Measurements from ENCODE around the gene CSNK1D. TPM values are rescaled to one million over a fixed set of nuclear protein-coding genes. Genes with fewer than 3 reads are reported as not detected.

The CSNK1D gene
- polyA plus RNA-seq, 1 donor from 2014 or later: 29.9 TPM

DNA sequence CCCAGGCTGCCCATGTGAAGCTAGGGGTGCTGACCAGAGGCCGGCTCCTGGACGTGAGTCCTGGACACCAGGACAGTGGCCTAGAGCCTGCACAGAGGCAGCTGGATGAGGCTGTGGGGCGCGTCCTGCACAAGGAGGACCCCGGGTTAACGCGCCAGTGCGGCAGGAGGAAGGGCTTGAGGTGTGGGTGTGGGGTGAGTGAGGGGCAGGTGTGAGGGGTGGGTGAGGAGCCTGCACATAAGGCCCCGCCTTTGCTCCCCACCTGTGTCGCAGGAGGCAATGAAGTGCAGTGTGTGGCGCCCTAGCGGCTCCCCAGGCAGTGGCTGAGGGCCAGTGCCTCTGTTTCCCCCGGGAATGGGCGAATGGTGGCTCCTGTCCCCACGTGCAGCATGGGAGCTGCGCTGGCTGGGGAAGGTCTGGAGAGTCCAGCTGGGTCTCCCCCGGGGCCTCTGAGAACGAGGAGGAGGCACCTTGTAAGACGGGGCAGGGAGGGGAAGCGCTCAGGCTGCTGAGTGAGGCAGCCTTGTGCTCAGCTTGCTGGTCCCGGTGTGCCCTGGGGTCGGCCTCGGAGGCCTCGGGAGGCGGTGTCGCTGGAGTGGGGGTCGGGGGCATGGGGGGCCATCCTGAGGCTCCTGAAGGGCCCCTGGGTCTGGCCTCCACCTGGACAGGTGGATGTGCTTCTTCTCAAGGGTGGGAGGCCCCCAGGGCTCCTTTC is 40.7 kb upstream of the CSNK1D start:
- Histone ChIP-seq H3F3A (ENCODE audit: insufficient read depth, low read length, poor library complexity, severe bottlenecking) (no peaks in the 10 kb centered on the region), H2AFZ (ENCODE audit: low read depth, low read length) (no peak overlapping the region), H3K4me3 (ENCODE audit: low read length) (no peak overlapping the region), H3K79me2 (replicated peaks; ENCODE audit: insufficient read depth, low read length) (no peaks in the 10 kb centered on the region), H3K9ac (ENCODE audit: low read length) (no peak overlapping the region), H3K4me2 (ENCODE audit: low read length) (no peak overlapping the region), H4K20me1 (ENCODE audit: insufficient read depth) (no peaks in the 10 kb centered on the region), H3K27me3 (ENCODE audit: insufficient read depth, low read depth, low read length) (no peaks in the 10 kb centered on the region), H3K27ac (ENCODE audit: low read length) (no peak overlapping the region), H3K9me3 (ENCODE audit: low read length) (no peaks in the 10 kb centered on the region), H3K9me2 (ENCODE audit: insufficient read depth, low read length) (no peaks in the 10 kb centered on the region), H3K36me3 (ENCODE audit: insufficient read depth, low read length) (no peaks in the 10 kb centered on the region)
- no peak for TF ChIP-seq TAF1 (IDR thresholded peaks at IDR 0.05; ENCODE audit: low read depth)
- no peak for TF ChIP-seq SMC3 (conservative IDR thresholded peaks at IDR 0.05; ENCODE audit: poor library complexity)
- TF ChIP-seq POLR2AphosphoS5 (IDR thresholded peaks at IDR 0.05): no peak
- TF ChIP-seq RAD21 (conservative IDR thresholded peaks at IDR 0.05): no peak
- TF ChIP-seq, protein P1, sequence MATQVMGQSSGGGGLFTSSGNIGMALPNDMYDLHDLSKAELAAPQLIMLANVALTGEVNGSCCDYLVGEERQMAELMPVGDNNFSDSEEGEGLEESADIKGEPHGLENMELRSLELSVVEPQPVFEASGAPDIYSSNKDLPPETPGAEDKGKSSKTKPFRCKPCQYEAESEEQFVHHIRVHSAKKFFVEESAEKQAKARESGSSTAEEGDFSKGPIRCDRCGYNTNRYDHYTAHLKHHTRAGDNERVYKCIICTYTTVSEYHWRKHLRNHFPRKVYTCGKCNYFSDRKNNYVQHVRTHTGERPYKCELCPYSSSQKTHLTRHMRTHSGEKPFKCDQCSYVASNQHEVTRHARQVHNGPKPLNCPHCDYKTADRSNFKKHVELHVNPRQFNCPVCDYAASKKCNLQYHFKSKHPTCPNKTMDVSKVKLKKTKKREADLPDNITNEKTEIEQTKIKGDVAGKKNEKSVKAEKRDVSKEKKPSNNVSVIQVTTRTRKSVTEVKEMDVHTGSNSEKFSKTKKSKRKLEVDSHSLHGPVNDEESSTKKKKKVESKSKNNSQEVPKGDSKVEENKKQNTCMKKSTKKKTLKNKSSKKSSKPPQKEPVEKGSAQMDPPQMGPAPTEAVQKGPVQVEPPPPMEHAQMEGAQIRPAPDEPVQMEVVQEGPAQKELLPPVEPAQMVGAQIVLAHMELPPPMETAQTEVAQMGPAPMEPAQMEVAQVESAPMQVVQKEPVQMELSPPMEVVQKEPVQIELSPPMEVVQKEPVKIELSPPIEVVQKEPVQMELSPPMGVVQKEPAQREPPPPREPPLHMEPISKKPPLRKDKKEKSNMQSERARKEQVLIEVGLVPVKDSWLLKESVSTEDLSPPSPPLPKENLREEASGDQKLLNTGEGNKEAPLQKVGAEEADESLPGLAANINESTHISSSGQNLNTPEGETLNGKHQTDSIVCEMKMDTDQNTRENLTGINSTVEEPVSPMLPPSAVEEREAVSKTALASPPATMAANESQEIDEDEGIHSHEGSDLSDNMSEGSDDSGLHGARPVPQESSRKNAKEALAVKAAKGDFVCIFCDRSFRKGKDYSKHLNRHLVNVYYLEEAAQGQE (IDR thresholded peaks at IDR 0.05; ENCODE audit: borderline replicate concordance): no peak
- TF ChIP-seq MXI1 (conservative IDR thresholded peaks at IDR 0.05; ENCODE audit: poor library complexity, severe bottlenecking): no peak
- TF ChIP-seq, protein P2, sequence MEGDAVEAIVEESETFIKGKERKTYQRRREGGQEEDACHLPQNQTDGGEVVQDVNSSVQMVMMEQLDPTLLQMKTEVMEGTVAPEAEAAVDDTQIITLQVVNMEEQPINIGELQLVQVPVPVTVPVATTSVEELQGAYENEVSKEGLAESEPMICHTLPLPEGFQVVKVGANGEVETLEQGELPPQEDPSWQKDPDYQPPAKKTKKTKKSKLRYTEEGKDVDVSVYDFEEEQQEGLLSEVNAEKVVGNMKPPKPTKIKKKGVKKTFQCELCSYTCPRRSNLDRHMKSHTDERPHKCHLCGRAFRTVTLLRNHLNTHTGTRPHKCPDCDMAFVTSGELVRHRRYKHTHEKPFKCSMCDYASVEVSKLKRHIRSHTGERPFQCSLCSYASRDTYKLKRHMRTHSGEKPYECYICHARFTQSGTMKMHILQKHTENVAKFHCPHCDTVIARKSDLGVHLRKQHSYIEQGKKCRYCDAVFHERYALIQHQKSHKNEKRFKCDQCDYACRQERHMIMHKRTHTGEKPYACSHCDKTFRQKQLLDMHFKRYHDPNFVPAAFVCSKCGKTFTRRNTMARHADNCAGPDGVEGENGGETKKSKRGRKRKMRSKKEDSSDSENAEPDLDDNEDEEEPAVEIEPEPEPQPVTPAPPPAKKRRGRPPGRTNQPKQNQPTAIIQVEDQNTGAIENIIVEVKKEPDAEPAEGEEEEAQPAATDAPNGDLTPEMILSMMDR (IDR thresholded peaks at IDR 0.05; ENCODE audit: poor library complexity, severe bottlenecking): no peak
- TF ChIP-seq EP300 (conservative IDR thresholded peaks at IDR 0.05; ENCODE audit: poor library complexity, severe bottlenecking): no peak
- TF ChIP-seq EZH2 (IDR thresholded peaks at IDR 0.05; ENCODE audit: borderline replicate concordance, insufficient read depth, low read length, poor library complexity, severe bottlenecking): no peak

DNA sequence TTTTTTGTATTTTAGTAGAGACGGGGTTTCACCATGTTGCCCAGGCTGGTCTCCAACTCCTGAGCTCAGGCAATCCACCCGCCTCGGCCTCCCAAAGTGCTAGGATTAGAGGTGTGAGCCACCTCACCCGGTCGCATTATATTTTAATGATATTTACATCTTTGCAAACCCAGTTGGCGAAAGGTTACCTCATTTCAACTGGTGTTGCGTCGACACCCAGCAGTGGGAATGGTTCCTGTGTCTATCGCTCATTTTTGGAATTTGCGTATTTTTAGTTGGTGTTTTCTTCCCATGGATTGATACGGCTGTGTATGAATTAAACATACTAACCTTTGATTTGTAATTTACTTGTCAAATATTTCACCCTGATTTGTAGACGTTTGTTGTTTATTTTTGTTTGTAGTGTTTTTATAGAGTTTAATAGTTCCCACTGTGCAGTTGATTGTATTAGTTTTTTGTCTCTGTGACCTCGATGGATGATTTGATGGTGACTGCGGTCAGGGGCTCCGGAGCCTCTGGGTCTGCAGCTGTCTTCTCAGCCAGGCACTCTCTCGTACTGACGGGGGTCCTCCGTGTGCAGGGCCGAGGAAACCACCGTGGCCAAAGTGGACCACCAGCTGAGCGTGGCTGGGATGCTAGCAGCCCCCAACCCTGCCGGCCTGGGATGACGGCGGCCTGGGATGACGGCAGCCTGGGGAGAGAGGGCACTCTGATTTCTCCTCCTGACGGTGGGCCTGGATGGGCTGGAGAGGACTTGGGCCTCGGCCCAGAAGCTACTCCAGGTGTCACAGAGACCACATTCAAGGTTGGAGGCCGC is 39.9 kb upstream of the CSNK1D start:
- Histone ChIP-seq H3K27ac (ENCODE audit: low read length) (no peak overlapping the region), H3K27me3 (ENCODE audit: insufficient read depth, low read depth, low read length) (no peaks in the 10 kb centered on the region), H3K9ac (ENCODE audit: low read length) (no peak overlapping the region), H3F3A (ENCODE audit: insufficient read depth, low read length, poor library complexity, severe bottlenecking) (no peaks in the 10 kb centered on the region), H4K20me1 (ENCODE audit: insufficient read depth) (no peaks in the 10 kb centered on the region), H3K9me3 (ENCODE audit: low read length) (no peaks in the 10 kb centered on the region), H3K4me2 (ENCODE audit: low read length) (no peak overlapping the region), H2AFZ (ENCODE audit: low read depth, low read length) (no peak overlapping the region), H3K4me3 (ENCODE audit: low read length) (no peak overlapping the region), H3K9me2 (ENCODE audit: insufficient read depth, low read length) (no peaks in the 10 kb centered on the region), H3K79me2 (replicated peaks; ENCODE audit: insufficient read depth, low read length) (no peaks in the 10 kb centered on the region), H3K36me3 (ENCODE audit: insufficient read depth, low read length) (no peaks in the 10 kb centered on the region)
- TF ChIP-seq RAD21 (conservative IDR thresholded peaks at IDR 0.05) (no peak), EP300 (conservative IDR thresholded peaks at IDR 0.05; ENCODE audit: poor library complexity, severe bottlenecking) (no peak), TAF1 (IDR thresholded peaks at IDR 0.05; ENCODE audit: low read depth) (no peak), POLR2AphosphoS5 (IDR thresholded peaks at IDR 0.05) (no peak), EZH2 (IDR thresholded peaks at IDR 0.05; ENCODE audit: borderline replicate concordance, insufficient read depth, low read length, poor library complexity, severe bottlenecking) (no peak), SMC3 (conservative IDR thresholded peaks at IDR 0.05; ENCODE audit: poor library complexity) (no peak)
- TF ChIP-seq, protein P1 (IDR thresholded peaks at IDR 0.05; ENCODE audit: borderline replicate concordance): no peak
- TF ChIP-seq, protein P2 (IDR thresholded peaks at IDR 0.05; ENCODE audit: poor library complexity, severe bottlenecking): no peak

Measured in neural cell (in vitro differentiated cells).